Measurements from ENCODE around the gene IMMP2L.
"Not testable (repeated sequence)": the region's sequence is repeated elsewhere in the genome, so short reads cannot be mapped to it uniquely, and the experiment has no call there.

The IMMP2L gene

DNA sequence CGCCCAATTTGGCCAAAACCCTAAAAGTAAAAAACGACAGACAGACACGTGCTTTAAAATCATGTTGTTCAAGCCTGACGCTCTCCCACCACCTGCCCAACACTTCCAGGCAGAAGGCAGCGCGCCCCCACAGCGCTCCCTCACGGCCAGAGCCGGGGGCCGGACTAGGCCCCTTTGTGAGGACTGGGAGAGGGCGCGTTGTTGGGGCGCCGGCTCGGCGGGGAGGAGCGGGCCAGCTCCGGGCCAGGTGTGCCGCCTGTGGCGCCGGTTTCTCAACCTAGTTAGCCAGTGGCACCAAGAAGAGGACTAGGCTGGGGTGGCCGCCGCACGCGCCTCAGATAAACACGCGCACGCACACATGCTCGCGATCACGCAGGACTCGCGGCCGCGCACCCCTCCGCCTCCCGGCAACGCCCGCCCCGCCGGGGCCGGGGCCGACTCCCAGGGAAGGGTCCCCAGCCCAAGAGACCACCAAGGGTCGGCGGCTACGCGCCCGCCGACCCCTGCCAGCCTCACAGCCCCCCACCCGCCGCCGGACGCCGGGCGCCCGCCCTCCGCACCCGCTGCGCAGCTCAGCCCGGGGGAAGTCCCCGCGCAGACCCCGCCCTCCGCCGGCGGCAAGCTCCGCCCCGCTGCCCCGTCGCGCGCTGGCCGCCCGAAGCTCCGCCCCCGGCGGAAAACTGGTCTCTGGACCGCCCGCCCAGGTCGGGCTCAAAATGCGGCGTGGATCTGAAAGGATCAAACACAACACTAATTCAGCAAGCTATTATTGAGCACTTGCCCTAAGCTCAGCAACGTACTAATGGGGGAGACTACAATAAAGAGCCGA is at the start of gene IMMP2L:
Gene IMMP2L (minus strand): TSS at position 589 of the 829 bp plus-strand sequence.
- DNase-seq (ENCODE audit: low read depth): no peak
- TF ChIP-seq, protein P1, sequence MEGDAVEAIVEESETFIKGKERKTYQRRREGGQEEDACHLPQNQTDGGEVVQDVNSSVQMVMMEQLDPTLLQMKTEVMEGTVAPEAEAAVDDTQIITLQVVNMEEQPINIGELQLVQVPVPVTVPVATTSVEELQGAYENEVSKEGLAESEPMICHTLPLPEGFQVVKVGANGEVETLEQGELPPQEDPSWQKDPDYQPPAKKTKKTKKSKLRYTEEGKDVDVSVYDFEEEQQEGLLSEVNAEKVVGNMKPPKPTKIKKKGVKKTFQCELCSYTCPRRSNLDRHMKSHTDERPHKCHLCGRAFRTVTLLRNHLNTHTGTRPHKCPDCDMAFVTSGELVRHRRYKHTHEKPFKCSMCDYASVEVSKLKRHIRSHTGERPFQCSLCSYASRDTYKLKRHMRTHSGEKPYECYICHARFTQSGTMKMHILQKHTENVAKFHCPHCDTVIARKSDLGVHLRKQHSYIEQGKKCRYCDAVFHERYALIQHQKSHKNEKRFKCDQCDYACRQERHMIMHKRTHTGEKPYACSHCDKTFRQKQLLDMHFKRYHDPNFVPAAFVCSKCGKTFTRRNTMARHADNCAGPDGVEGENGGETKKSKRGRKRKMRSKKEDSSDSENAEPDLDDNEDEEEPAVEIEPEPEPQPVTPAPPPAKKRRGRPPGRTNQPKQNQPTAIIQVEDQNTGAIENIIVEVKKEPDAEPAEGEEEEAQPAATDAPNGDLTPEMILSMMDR (conservative IDR thresholded peaks at IDR 0.05; ENCODE audit: low read depth, low read length): peak; percentile 52
- H3K4me3 ChIP-seq (ENCODE audit: low read length): peak within 1 kb of the TSS; percentile 64

DNA sequence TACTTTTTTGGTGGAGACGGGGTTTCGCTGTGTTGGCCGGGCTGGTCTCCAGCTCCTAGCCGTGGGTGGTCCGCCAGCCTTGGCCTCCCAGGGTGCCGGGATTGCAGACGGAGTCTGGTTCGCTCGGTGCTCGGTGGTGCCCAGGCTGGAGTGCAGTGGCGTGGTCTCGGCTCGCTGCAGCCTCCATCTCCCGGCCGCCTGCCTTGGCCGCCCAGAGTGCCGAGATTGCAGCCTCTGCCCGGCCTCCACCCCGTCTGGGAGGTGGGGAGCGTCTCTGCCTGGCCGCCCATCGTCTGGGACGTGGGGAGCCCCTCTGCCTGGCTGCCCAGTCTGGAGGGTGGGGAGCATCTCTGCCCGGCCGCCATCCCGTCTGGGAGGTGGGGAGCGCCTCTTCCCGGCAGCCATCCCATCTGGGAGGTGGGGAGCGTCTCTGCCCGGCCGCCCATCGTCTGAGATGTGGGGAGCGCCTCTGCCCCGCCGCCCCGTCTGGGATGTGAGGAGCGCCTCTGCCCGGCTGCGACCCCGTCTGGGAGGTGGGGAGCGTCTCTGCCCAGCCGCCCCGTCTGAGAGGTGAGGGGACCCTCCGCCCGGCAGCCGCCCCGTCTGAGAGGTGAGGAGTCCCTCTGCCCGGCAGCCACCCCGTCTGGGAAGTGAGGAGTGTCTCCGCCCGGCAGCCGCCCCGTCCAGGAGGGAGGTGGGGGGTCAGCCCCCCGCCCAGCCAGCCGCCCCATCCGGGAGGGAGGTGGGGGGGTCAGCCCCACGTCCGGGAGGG is 47.4 kb upstream of the IMMP2L start:
- not testable (repeated sequence) for H3K4me3 ChIP-seq (ENCODE audit: low read length); DNase-seq (ENCODE audit: low read depth)

DNA sequence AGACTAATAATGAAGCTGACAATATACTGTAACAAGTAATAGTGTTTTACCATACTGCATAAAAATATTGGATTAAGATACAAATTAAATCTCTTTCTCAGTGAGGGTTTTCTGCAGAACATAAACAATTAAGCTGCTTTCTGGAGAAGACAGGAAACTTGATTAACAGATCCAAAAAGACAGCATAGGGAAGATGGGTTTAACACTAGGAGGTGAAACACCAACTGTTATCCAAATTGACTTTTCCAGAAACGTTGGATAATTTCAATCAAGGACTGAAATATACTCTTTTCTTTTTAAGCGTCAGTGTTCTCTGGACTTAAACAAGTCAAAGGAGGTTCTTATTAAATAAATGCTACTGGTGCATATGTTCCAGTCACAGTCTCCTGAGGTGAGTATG is 45.3 kb upstream of the IMMP2L start:
- H3K4me3 ChIP-seq (ENCODE audit: low read length): no peak overlapping the region
- TF ChIP-seq, protein P1 (conservative IDR thresholded peaks at IDR 0.05; ENCODE audit: low read depth, low read length): no peak
- no peak for DNase-seq (ENCODE audit: low read depth)

DNA sequence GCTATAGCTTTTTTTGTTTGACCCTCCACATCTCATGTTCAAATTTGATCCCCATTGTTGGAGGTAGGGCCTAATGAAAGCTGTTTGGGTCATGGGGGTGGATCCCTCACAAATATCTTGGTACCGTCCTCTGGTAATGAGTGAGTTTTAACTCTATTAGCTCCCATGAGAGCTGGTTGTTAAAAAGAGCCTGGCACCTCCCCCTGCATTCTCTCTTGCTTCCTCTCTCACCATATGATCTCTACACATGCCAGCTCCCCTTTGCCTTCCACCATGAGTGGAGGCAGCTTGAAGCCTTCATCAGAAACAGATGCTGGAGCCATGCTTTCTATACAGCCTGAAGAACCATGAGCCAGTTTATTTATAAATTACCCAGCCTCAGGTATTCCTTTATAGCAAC is 43.0 kb upstream of the IMMP2L start:
- no peak for DNase-seq (ENCODE audit: low read depth)
- TF ChIP-seq, protein P1 (conservative IDR thresholded peaks at IDR 0.05; ENCODE audit: low read depth, low read length): no peak
- H3K4me3 ChIP-seq (ENCODE audit: low read length): no peak overlapping the region

DNA sequence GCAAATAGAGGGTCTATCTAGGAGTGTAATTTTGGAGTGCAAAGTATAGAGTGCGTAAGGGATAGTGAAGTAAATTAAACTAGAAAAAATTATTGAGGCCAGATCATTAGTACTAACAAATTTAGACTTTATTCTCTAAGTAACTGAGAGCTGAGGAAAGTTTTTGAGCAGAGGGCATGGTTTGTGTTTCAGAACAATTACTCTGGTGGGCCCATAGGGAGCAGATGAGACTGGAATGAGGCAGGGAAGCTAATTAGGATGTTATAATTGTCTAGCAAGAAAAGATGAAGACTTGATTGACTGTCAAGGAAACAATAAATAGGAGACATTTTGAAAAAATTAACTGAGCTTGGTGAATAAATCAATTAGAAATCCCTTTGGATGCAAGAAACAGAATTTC is 37.8 kb upstream of the IMMP2L start:
- H3K4me3 ChIP-seq (ENCODE audit: low read length): no peak overlapping the region
- TF ChIP-seq, protein P1 (conservative IDR thresholded peaks at IDR 0.05; ENCODE audit: low read depth, low read length): no peak
- no peak for DNase-seq (ENCODE audit: low read depth)

DNA sequence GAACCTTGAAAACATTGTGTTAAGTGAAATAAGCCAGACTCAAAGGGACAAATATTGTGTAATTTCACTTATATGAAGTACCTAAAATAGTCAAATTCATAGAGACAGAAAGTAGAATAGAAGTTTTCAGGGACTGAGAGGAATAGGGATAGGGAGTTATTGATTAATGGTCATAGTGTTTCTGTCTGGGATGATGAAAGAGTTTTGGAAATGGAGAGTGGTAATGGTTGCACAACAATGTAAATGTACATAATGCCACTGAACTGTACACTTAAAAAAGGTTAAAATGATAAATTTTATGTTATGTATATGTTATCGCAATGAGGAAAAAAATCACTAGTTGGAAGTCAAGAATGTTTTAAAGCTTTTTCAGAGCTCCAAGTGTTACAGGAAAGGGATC is 33.5 kb upstream of the IMMP2L start:
- H3K4me3 ChIP-seq (ENCODE audit: low read length): no peak overlapping the region

DNA sequence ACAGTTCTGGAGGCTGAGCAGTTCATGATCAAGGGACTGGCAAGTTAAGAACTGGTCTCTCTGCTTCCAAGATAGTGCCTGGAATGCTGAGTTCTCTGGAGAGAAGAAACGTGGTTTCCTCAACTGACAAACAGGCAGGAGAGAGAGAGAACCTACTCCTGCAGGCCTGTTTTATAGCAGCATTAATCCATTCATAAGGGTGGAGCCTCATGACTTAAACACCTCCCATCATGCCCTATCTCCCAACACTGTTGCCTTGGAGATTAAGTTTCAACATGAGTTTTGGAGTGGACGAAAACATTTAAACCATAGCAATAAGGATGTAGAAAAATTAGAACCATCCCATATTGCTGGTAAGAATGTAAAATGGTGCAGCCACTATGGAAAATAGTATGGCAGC is 32.3 kb upstream of the IMMP2L start:
- TF ChIP-seq, protein P1 (conservative IDR thresholded peaks at IDR 0.05; ENCODE audit: low read depth, low read length): no peak
- no peak for DNase-seq (ENCODE audit: low read depth)
- H3K4me3 ChIP-seq (ENCODE audit: low read length): no peak overlapping the region

More for the DNA sequence above, 33.5 kb upstream of the IMMP2L start:
- TF ChIP-seq, protein P1 (conservative IDR thresholded peaks at IDR 0.05; ENCODE audit: low read depth, low read length): no peak
- no peak for DNase-seq (ENCODE audit: low read depth)

Measured in retinal pigment epithelial cell (primary cell).